ENCODE results near the gene ATP5PD.

The ATP5PD gene

DNA sequence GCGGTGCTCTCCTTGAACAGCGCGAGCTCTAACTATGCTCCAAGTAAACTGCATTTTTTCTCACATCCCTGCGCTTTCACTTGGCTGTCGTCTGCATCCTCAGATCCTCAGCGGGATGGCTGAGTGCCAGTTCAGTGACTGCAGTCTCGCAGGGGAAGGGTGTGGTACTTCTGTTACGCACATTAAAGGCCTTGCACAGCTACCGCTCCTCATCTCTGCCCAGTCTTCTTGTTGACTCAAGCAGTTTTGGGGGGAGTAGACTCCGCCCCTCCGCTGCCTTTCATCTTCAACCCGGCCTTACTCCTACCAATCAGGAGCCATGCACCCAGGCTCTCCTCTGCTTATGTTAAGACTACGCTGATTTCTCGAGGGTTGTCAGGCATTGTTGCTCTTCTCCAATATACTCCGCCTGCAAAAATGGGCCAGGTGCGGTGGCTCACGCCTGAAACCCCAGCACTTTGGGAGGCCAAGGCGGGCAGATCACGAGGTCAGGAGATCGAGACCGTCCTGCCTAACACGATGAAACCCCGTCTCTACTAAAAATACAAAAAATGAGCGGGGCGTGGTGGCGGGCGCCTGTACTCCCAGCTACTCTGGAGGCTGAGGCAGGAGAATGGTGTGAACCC, 10.0 kb downstream of the ATP5PD start:
- Histone ChIP-seq H3K4me3 (ENCODE audit: low read depth, low read length) (no peak overlapping the region), H3K36me3 (peaks cover 32% of the 10 kb centered on the region), H3K27me3 (no peaks in the 10 kb centered on the region), H3K4me1 (no peaks in the 10 kb centered on the region), H3K9me3 (no peaks in the 10 kb centered on the region)
- peak; percentile 34 for DNase-seq
- TF ChIP-seq, protein P1, sequence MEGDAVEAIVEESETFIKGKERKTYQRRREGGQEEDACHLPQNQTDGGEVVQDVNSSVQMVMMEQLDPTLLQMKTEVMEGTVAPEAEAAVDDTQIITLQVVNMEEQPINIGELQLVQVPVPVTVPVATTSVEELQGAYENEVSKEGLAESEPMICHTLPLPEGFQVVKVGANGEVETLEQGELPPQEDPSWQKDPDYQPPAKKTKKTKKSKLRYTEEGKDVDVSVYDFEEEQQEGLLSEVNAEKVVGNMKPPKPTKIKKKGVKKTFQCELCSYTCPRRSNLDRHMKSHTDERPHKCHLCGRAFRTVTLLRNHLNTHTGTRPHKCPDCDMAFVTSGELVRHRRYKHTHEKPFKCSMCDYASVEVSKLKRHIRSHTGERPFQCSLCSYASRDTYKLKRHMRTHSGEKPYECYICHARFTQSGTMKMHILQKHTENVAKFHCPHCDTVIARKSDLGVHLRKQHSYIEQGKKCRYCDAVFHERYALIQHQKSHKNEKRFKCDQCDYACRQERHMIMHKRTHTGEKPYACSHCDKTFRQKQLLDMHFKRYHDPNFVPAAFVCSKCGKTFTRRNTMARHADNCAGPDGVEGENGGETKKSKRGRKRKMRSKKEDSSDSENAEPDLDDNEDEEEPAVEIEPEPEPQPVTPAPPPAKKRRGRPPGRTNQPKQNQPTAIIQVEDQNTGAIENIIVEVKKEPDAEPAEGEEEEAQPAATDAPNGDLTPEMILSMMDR (IDR thresholded peaks at IDR 0.05; ENCODE audit: low read depth, low read length) = no peak

DNA sequence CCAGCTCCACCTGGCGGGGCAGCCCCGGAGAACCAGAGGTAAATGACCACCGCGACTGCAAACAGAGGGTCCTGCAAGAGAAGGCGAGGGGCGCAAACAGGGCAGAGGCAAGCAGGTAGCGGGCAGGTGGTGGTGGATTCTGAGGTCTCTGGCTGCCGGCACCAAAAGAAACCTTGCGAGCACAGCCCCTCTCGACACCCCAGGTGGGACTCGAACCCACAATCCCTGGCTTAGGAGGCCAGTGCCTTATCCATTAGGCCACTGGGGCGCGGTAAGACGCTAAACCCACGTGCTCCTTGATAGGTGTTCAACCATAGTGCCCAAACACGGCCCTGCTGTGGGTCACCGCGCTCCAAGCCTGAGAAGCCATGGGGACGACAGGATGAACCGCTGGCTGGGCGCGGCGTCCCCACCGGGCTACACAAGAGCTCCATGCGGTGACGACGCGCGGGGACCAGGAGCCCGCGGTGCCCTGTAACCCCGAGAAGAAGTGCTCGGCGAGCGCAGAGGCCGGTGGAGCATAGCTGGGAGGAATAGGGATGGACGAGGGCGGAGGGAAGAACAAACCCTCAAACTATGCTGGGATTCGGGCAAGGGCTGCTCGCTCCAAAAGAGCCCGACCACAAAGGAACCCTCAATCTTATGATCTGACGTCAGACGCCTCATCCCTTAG, 12.4 kb downstream of the ATP5PD start:
- Histone ChIP-seq H3K4me1 (no peaks in the 10 kb centered on the region), H3K9me3 (no peaks in the 10 kb centered on the region), H3K36me3 (peaks cover 11% of the 10 kb centered on the region), H3K4me3 (ENCODE audit: low read depth, low read length) (peak overlapping the region; percentile 99), H3K27me3 (no peaks in the 10 kb centered on the region)
- DNase-seq = peak; percentile 92
- TF ChIP-seq, protein P1 (IDR thresholded peaks at IDR 0.05; ENCODE audit: low read depth, low read length) = 0 out of 2 replicates have a peak, but pooled peaks have one; percentile 16

DNA sequence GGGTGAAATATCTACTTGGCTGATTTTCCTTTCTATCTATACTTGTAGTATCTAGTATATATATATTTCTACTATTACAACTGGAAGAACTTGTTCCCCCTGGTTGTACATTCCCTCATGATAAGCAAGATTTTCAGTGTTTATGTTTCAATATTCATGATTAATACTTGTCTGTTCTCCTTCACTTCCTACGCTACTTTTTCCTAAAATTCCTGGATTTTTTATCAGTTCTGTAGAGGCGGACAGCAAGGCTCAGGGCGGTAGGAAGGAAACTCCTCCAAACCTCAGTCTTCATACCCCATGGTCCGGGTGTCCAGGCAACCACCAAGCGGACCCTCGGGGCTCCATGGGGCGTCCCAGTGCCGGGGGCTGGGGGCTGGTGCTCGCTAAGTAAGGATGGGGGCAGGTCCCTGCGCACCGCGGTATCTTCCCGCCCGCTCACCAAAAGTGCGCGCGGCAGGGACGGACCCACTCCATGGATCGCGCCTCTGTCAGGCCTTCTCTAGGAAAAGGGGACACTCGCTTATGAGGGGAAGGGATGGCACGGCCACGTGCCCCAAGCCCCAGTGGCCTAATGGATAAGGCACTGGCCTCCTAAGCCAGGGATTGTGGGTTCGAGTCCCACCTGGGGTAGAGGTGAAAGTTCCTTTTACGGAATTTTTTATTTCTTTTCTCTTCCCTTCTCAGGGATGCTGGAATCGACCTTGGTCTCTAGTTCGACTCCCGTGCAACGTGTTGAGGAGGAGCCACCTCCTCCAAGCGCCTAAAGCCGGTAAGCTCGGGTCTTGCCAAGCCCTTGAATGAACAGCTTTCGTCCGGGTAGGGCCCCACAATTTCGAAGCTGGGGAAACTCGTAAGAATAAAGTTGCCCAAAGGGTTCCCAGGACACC, 13.2 kb downstream of the ATP5PD start:
- Histone ChIP-seq H3K36me3 (peaks cover 3% of the 10 kb centered on the region; the same call in 1 of the 2 replicates), H3K9me3 (no peaks in the 10 kb centered on the region), H3K27me3 (no peaks in the 10 kb centered on the region), H3K4me3 (ENCODE audit: low read depth, low read length) (peak overlapping the region; percentile 99), H3K4me1 (no peaks in the 10 kb centered on the region)
- TF ChIP-seq, protein P1 (IDR thresholded peaks at IDR 0.05; ENCODE audit: low read depth, low read length) = no peak
- peak; percentile 93 for DNase-seq

DNA sequence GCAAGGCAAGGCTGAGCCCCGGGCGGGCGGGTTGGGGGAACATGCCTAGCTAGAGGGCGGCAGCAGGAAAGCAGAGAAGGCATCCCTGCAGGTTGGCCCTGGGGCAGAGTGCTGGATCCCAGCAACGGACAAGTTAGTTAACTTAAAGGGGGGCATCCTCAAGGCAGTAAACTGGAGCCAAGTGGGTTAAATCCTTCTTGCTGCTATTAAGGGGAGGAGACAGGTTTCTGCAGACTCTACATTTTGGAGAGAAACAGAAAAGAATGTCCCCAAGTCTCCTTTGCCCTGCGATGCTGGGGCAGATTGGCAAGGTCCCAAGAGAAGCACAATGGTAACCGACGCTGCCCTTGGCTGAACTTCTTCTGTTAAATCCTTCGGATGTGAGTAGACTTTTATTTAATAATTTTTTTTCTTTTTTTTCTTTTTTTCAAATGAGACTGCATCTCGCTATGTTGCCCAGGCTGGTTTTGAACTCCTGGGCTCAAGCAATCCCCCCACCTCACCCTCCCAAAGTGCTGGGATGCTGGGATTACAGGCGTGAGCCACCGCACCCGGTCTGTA, 14.0 kb downstream of the ATP5PD start:
- peak; percentile 23 for DNase-seq
- no peaks in the 10 kb centered on the region for H3K9me3 ChIP-seq
- H3K4me1 ChIP-seq = no peaks in the 10 kb centered on the region
- H3K27me3 ChIP-seq = no peaks in the 10 kb centered on the region
- no peaks in the 10 kb centered on the region for H3K36me3 ChIP-seq
- H3K4me3 ChIP-seq (ENCODE audit: low read depth, low read length) = peak overlapping the region; percentile 99
- TF ChIP-seq, protein P1 (IDR thresholded peaks at IDR 0.05; ENCODE audit: low read depth, low read length) = no peak; the same call in 1 of the 2 replicates

DNA sequence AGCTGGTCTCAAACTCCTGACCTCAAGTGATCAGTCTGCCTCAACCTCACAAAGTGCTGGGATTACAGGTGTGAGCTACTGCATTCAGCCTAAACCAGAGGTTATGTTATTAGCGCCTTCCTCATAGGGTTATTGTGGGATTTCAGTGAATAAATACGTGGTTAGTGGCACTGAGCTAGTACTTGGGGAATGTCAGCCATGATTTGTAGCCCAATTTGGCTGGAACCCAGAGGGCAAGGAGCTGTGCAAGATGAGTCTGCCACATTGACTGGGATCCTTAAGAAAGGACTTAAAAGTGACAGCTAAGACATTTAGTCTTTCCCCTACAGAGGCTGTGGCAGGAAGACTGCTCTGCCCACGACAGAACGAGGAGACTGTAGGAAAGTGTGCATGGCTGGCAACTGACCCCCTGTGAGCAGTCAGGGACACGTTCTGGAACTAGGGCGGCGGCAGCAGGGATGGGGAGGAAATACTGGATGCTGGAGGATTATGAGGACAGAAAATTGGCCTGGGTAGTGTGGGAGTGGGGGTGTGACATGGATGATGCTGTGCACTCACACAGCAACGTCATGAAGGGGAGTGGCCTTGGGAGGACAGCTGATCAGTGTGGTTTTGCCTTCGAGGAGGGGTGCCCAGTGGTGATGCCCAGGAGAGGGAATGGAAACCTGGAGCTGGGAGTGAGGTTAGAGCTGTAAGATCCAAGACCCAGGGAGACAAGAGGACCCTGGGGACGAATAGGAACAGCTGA, 14.6 kb downstream of the ATP5PD start:
- Histone ChIP-seq H3K4me1 (no peaks in the 10 kb centered on the region), H3K27me3 (no peaks in the 10 kb centered on the region), H3K36me3 (no peaks in the 10 kb centered on the region), H3K9me3 (no peaks in the 10 kb centered on the region), H3K4me3 (ENCODE audit: low read depth, low read length) (peak overlapping the region; percentile 99)
- peak; percentile 85 for DNase-seq
- TF ChIP-seq, protein P1 (IDR thresholded peaks at IDR 0.05; ENCODE audit: low read depth, low read length) = no peak

Data from BE2C (cell line).